C1 segment of cervical spinal cord (tissue), 14 donors: ENCODE data around the gene HIBCH.
"Not testable (repeated sequence)": the region's sequence is repeated elsewhere in the genome, so short reads cannot be mapped to it uniquely, and the experiment has no call there.

Experiments
- DNase-seq, 14 donors: peaks; one replicate each; lab custom pipeline; 2025; lab: John Stamatoyannopoulos, UW

HIBCH gene

GRCh38 chr2:190343089-190343535 lies 23.5 kb upstream of the HIBCH start:
- DNase-seq, result peak in 2 of 14 donors; percentile 59 to 68

GRCh38 chr2:190342611-190343010 lies 23.0 kb upstream of the HIBCH start:
- no peak for DNase-seq

- no peak for DNase-seq
These were observed 20.7 kb upstream of the HIBCH start for GRCh38 chr2:190340369-190340768.

GRCh38 chr2:190339394-190339793 lies 19.8 kb upstream of the HIBCH start:
- no peak for DNase-seq

- no peak for DNase-seq
These were observed 18.8 kb upstream of the HIBCH start for GRCh38 chr2:190338453-190338852.

GRCh38 chr2:190336420-190336819 lies 16.8 kb upstream of the HIBCH start:
- DNase-seq, result no peak

GRCh38 chr2:190335584-190335983 lies 16.0 kb upstream of the HIBCH start:
- DNase-seq, result not testable (repeated sequence)

GRCh38 chr2:190335225-190335559 lies 15.6 kb upstream of the HIBCH start:
- DNase-seq, result no peak

GRCh38 chr2:190334479-190335224 lies 15.0 kb upstream of the HIBCH start:
- no peak for DNase-seq

- DNase-seq, result no peak
These were observed 14.3 kb upstream of the HIBCH start for GRCh38 chr2:190333928-190334327.

GRCh38 chr2:190333395-190333794 lies 13.8 kb upstream of the HIBCH start:
- DNase-seq, result no peak

- DNase-seq, result no peak
These were observed 9.0 kb upstream of the HIBCH start for GRCh38 chr2:190328573-190329147.

GRCh38 chr2:190327867-190328572 lies 8.4 kb upstream of the HIBCH start:
- DNase-seq, result no peak

GRCh38 chr2:190325588-190325987 lies 6.0 kb upstream of the HIBCH start:
- DNase-seq, result no peak

GRCh38 chr2:190323406-190323805 lies 3.8 kb upstream of the HIBCH start:
- no peak for DNase-seq

GRCh38 chr2:190320696-190321095 lies 1.1 kb upstream of the HIBCH start:
- no peak for DNase-seq

GRCh38 chr2:190318931-190319554 lies 583 bp downstream of the HIBCH start:
- DNase-seq, result peak in 8 of 14 donors; percentile 57 to 77 (median 69)

- DNase-seq, result peak in 1 of 14 donors; percentile 5
These were observed 1.1 kb downstream of the HIBCH start for GRCh38 chr2:190318514-190318913.

GRCh38 chr2:190315273-190315672 lies 4.4 kb downstream of the HIBCH start:
- no peak for DNase-seq

- no peak for DNase-seq
These were observed 5.7 kb downstream of the HIBCH start for GRCh38 chr2:190313880-190314279.

- not testable (repeated sequence) for DNase-seq
These were observed 7.0 kb downstream of the HIBCH start for GRCh38 chr2:190312635-190313025.

- no peak for DNase-seq
These were observed 7.6 kb downstream of the HIBCH start for GRCh38 chr2:190311893-190312634.
